Measurements from ENCODE around the gene FUOM.

The FUOM gene

GRCh38 chr10:133350283-133350949 is 7.4 kb downstream of the FUOM start:
- DNase-seq (ENCODE audit: low spot score): no peak

GRCh38 chr10:133349577-133350011 is 8.2 kb downstream of the FUOM start:
- no peak for DNase-seq (ENCODE audit: low spot score)

- no peak for DNase-seq (ENCODE audit: low spot score)
These were observed 8.7 kb downstream of the FUOM start for GRCh38 chr10:133349160-133349568.

GRCh38 chr10:133347710-133348517 is 9.9 kb downstream of the FUOM start:
- peak; percentile 32 for DNase-seq (ENCODE audit: low spot score)

GRCh38 chr10:133346413-133346812 is 11.4 kb downstream of the FUOM start:
- no peak for DNase-seq (ENCODE audit: low spot score)

GRCh38 chr10:133344236-133344635 is 13.6 kb downstream of the FUOM start:
- no peak for DNase-seq (ENCODE audit: low spot score)

GRCh38 chr10:133343558-133343957 is 14.3 kb downstream of the FUOM start:
- peak; percentile 59 for DNase-seq (ENCODE audit: low spot score)

GRCh38 chr10:133342942-133343341 is 14.9 kb downstream of the FUOM start:
- no peak for DNase-seq (ENCODE audit: low spot score)

GRCh38 chr10:133341983-133342382 is 15.8 kb downstream of the FUOM start:
- DNase-seq (ENCODE audit: low spot score): no peak

- no peak for DNase-seq (ENCODE audit: low spot score)
These were observed 18.0 kb downstream of the FUOM start for GRCh38 chr10:133339708-133340380.

GRCh38 chr10:133338080-133339071 is 19.4 kb downstream of the FUOM start:
- no peak for DNase-seq (ENCODE audit: low spot score)

GRCh38 chr10:133337370-133337725 is 20.5 kb downstream of the FUOM start:
- DNase-seq (ENCODE audit: low spot score): no peak

GRCh38 chr10:133336577-133337369 is 21.0 kb downstream of the FUOM start, which contains the start of gene CALY:
TSS of gene CALY (minus strand) at chr10:133336896. CDS start at chr10:133328989, 7,907 bp downstream.
- DNase-seq (ENCODE audit: low spot score): no peak

GRCh38 chr10:133336118-133336576 is 21.7 kb downstream of the FUOM start:
- DNase-seq (ENCODE audit: low spot score): no peak

- DNase-seq (ENCODE audit: low spot score): peak; percentile 44
These were observed 22.3 kb downstream of the FUOM start for GRCh38 chr10:133335246-133336117.

- no peak for DNase-seq (ENCODE audit: low spot score)
These were observed 23.1 kb downstream of the FUOM start for GRCh38 chr10:133334503-133335245.

GRCh38 chr10:133332936-133333699 is 24.7 kb downstream of the FUOM start:
- no peak for DNase-seq (ENCODE audit: low spot score)

Data from SW480 (cell line).